ENCODE measurements around the gene PCAT6.
"Not testable (repeated sequence)": the region's sequence is repeated elsewhere in the genome, so short reads cannot be mapped to it uniquely, and the experiment has no call there.

Gene PCAT6

DNA sequence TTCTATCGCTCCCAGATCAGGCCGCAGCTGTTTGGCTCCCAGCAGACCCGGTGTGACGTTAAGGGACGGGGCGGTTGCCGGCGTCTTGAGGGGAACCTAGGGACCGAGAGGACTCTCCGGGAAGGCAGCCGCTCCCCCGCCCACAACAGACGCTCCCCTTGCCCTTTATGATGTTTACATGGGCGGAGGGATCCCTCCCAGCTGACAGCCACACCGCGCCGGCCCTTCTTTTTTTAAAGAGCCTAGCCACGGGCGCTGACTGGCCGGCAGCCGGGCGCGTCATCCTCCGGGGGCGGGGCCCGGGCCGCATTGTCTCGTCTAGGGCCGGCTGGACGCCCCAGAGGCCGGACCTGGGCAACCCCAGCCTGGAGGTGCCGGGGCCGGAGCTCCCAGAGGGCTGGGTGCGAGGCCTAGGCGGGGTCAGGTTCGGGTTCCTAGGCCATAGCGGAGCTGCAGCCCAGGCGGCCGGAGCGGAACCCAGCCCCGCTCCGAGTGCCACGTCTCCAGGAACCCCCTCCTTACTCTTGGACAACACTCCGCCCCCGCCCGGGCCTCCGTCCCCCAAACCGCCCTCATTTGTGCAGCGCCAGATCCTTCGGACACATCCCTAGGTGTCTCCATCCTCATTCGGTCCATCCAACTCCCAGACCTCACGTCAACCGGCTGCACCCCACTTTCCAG lies at the start of gene PCAT6:
PCAT6 (plus strand) TSS at position 340 of the 681 bp plus-strand sequence.
- DNase-seq = peak; percentile 97

DNA sequence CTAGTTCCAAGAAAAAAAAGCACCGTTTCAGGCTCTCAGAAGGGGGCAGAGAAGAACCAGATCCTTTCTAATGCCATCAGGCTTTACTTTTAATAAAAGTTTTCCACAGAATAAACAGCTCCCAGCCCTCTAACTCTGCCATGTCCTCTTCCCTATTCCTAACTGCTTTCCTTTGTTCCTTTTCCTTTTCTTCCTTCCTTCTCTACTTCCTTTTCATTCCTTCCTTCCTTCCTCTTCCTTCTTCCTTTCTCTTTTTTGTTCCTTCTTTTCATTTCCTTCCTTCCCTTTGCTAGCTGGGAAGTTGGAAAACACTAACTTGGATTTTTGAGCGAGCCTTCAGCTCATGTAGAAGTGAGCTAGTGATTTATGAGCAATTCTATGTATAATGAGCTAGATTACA lies 48.7 kb upstream of the PCAT6 start:
- no peak for DNase-seq

DNA sequence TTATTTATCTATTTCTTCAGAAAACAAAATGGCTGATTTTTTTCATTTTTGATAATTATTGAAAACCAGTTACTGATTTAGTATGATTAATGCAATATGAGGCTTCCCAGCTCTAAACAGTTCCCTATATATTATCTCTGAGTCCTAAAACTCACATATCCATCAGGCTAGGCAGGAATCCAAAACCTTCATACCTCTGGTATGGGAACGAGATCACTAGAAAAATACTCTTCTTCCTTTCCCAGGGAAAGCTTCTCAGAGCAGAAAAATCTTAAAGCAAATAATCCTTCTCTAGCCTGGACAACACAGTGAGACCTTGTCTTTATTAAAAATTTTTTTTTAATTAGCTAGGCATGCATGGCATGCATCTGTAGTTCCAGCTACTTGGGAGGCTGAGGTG lies 45.0 kb upstream of the PCAT6 start:
- DNase-seq = peak; percentile 59

DNA sequence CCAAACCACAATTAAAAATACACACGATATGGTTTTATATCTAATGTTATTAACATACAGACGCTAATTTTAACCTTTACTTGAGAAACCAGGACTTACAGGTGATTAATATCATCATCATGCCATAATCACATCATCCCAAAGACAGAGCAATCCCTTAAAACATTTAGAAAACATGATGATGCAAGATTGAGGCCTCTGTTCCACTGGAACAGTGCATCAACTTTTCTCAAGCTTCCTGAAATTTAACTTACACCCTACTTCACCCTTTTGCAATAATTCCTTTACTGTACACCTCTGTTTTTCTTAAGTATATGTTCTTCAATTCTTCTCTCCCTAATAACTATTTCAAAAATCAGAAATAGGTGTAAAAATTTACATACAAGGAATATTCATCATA lies 40.6 kb upstream of the PCAT6 start:
- DNase-seq = no peak

DNA sequence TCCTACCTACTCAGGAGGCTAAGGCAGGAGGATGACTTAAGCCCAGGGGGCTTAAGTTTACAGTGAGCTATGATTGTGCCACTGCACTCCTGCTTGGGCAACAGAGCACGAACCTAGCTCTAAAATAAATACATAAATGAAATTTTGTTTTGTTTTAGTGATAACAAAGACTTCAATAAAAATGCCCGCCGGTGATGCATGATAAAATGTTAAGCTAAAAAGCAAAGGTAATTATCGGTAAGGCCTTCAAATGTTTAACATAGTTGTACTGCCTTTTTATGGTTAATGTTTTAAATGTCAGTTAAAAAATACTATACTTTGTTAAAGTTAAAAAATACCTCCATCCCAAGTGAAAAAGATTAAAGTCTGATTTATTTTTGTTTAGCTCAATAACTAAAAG lies 29.6 kb upstream of the PCAT6 start:
- no peak for DNase-seq

DNA sequence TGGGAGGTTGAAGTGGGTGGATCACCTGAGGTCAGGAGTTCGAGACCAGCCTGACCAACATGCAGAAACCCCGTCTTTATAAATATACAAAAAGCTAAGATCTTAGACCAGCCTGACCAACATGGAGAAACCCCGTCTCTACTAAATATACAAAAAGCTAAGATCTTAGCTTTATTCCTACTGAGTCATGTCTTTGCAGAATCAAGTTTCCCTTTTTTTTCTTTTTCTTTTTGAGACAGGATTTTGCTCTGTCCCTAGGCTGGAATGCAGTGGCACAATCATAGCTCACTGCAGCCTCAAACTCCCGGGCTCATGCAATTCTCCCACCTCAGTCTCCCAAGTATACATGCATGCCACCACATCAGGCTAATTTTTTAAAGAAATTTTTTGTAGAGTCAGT lies 23.9 kb upstream of the PCAT6 start:
- no peak for DNase-seq

DNA sequence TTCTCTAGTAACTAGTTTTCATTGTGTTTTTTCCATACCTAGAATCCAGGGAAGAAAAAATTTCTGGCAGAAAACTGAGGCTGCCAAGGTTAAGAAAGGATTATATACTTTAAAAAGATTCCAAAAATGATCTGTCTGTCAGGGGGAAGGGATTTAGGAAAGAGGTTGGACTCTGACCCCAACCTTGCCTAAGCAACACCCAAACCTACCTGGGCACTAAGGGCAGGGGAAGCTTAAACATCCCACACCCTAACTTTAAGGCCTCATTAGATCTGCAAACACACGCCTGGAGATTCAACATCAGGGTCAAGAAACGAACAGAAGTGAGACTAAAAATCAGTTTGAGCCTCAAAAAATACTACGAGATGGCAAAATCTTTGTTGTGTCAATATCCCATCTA lies 22.0 kb upstream of the PCAT6 start:
- DNase-seq = no peak

DNA sequence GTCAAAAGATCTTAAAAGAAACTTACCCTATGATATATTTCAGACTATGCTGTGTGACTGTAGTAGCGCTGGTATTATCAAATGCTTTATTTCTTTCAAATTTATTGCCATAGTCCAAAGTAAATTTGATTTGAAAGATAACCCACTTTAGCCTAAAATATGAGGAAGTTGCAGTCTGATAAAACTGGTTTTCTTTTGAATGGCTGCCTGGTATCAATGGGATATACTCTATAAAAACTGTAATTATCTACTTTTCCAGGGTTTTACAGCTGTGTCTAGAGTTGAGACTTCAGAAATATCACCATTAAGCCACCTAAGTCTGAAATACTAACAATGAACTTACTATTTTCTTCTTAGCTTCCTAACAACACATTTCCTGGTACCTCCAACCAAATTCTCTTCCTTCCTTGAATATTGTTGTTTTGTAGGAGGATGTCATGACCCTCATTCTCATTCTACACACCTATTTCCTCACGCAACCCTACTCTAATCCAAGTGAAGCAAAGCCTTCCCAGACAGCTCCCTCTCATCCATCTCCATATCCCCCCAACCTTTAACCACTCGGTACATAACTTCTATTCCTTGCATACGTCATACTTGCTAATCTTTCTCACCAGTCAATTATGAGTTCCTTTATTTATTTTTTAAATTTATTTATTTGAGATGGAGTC lies 19.5 kb upstream of the PCAT6 start:
- DNase-seq = no peak

DNA sequence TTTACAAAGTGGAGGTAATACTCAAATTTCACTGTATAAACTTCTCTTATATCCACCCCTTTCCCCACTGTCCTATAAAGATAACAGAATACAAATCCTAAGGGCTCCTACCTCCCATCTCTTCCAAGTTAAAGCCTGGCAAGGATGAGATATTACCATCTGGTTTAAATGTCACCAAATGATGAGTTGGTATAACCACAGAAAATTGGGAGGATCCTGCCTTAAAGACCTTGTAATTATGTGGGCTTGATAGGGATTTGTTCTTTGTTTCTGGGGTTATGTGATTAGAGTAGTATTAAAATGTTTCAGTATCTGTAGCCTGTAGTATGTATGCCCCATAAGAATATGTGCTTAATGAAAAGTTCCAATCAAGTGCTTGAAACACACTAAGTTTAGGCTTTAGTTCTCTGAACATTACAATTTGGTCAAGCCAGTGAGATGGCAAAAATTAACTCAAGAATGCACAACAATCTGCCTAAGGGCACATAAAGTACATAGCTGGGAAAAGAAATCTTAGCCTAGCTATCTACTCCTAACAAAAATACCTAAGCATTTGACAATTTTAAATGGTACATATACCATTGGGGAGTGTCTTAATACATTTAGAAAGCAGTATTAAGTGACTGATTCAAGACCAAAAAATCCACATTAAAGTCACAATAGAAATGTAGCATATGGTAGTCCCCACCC lies 16.6 kb upstream of the PCAT6 start:
- DNase-seq = no peak

DNA sequence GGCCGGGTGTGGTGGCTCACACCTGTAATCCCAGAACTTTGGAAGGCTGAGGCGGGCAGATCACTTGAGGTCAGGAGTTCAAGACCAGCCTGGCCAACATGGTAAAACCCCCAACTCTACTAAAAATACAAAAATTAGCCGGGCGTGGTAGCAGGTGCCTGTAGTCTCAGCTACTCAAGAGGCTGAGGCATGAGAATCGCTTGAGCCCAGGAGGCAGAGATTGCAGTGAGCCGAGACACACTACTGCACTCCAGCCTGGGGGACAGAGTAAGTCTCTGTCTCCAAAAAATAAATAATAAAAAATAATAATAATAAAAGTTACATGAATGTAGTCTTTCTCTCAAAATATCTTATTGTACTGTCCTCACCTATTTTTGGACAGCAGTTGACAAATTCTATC lies 15.8 kb upstream of the PCAT6 start:
- not testable (repeated sequence) for DNase-seq

DNA sequence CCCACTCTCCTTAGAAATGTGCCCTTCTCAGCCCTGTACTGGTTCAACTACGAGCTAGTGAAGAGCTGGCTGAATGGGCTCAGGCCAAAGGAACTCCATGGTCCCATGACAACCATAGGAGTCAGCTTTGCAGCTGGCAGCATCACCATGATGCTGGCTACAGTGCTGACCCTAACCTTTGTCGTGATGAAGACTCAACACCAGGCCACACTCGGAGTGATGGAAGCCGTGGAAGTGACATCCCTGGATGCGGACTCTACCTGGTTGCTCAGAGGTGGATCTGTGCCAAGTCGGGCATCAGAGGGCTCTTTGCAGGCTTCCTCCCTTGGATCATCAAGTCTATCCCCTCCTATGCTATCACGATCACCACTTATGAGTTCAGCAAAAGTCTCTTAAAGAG lies 14.1 kb upstream of the PCAT6 start:
- no peak for DNase-seq

DNA sequence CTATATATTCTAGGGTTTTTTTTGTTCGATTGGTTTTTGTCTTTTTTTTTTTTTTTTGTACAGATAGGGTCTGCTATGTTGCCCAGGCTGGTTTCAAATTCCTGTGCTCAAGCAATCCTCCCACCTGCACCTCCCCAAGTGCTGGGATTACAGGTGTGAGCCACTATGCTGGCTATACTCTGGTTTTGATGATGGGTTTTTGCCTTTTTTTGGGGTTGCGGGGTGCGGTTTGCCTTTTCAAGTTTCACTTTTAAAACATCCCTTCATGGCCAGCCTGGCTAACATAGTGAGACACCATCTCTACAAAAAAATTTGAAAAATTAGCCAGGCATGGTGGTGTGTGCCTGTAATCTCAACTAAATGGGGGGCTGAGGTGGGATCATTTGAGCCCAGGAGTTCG lies 12.5 kb upstream of the PCAT6 start:
- no peak for DNase-seq

DNA sequence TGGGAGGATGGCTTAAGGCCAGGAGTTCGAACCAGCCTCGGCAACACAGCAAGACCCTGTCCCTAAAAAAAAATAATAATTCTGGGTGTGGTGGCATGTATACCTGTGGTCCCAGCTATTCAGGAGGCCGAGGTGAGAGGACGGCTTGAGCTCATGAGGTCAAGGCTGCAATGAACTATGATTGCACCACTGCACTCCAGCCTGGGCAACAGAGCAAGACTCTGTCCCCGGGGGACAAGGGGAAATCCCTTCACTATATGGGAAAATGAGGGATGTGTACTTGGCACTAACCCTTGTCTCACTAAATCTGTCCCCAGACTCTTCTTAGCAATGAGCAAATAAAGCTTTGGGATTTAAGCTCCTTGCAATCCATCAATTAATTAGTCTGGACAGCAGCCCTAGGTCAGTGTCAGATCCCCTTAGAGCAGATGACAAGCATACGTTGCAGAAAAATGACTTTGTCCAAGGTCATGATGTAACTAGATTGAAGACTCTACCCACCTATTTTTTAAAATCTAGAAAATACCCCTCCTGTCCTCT lies 11.9 kb upstream of the PCAT6 start:
- no peak for DNase-seq

DNA sequence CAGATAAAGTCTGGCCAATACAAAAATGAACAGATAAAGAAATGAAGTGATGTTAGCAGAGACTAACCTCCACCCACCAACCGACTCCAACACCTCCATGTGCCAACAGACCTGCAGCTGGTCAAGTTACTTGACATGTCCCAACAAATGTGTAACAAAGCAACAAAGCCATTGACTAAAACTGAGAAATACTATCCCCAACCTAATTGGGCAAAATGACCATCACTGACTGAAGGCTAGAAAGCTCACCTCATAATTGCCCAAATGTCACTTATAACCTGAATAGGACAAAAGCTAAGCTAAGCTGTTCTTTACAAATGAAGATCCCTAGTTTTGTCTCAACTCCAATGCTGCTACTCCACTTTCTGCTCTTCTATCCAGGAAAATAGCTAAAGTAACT lies 10.0 kb upstream of the PCAT6 start:
- no peak for DNase-seq

DNA sequence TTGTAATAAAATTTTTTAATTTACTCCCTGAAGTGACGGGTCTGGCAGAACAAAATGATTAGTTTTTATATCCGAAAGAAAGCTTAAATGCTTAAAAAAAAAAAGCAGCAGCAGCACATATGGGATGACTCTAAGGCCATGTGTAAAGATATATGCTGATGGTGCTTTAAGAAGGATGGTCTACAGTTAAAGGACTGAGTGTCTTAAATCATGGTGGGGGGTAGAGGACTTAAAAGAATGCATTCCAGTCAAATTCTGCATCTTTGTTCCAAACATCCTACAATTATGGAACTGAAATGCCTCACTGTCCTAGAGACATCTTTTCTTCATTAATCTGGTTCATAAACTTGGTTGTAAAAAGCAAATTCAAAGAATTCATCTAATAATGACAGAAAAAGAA lies 9.6 kb upstream of the PCAT6 start:
- peak; percentile 55 for DNase-seq

DNA sequence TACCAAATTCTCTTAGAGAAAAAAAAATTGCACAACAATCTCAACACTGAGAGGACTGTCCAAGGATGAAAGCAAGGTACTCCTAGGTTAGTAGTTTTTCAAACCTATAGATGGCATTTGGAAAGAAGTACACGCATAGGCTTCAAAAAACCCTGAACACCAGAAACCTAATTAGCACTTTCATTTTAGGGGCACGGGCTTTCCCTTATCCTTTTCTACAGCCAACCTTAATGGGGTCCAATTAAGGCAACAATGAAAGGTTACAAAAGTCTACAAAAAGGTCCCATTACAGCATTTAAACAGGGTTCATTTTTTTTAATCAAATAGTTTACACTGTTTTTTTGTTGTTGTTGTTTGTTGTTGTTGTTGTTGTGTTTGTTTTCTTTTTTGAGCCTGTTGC lies 8.7 kb upstream of the PCAT6 start:
- no peak for DNase-seq

DNA sequence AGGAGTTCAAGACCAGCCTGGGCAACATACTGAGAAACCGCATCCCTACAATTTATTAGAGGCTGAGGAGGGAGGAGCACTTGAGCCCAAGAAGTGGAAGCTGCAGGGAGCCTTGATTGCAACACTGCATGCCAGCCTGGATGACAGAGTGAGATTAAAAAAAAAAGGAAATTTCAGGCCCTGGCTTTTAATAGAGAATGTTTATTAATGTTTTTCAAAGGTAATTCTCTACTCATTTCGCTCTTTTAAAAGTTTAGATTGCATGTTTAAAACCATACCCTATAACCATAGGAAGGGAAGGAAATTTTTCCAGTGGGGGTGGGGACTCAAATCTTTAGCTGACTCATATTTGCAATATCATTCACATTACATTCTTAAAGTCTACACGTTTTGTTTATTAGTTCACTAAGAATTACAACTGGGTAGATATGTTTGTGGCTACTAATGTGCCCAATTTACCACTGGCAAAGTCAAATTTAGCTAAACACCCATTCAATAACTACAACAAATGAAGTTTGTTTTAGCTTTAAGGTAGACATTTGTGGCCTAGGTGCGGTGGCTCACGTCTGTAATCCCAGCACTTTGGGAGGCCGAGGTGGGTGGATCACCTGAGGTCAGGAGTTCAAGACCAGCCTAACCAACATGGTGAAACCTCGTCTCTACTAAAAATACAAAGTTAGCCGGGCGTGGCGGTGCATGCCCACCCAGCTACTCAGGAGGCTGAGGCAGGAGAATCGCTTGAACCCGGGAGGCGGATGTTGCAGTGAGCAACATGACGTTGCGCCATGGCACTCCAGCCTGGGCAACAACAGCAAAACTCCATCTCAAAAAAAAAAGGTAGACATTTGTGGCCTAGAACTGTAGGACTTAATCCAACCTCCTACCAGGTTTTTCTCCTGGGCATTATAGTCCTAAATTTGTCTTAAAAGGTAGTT lies 7.5 kb upstream of the PCAT6 start:
- DNase-seq = peak; percentile 42

DNA sequence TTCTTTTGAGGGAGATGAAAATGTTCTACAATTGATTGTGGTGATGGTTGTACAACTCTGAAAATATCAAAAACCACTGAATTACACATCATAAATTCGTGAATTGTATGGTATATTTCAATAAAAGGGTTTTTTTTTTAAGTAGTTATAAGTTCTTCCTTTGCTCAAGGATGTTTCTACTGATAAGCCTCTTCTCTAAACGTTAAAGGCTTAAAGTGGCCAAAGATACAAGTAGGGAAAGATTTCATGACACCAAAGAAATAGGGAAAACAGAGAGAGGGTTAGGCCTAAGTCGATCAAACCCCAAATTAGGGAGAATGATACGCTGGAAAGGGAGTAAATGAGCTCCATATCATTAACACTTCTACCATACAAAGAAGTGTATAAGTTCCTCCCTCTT lies 6.6 kb upstream of the PCAT6 start:
- DNase-seq = no peak

DNA sequence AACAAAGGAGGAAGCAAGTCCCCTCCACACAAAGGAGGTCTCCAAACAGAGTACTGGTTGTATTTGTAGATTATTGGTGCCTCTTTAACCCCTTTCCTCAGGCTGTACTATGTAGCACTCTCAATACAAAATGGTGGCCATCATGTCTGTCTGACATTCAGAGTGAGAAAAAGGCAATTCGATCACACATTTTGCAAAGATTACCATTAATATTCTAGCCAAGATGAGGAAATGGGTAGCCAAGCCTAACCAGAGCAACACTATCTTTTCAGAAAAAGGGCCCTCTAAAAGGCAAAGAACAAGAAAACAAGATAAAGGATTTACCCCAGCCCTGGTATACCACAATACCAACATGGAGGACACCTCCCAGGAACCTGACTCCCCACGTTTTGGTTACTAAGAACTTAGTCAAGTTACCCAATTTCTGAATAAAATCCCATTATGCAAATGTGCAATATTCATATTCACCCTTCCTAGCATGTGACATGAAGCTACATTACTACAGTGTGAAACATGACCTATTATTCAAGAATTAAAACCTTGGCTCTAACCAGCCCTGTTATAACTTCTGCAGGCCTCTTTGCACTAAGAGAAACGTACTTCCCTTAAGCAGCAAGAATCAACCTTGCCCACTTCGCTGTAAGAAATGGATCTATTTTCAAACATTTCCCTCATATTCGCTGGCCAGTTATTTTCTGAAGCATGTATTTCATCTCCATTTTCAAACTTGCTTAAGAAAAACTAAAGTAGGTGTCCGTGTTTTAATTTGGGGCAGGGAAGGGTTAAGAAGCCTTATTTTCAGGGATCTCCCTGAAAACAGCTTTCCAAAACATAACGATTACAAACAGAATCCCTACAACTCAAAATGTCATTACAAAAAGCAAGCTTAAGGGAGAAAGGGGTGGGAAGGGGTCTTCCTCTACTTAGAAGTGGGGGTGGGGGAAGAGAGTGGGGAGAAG lies 4.6 kb upstream of the PCAT6 start:
- no peak for DNase-seq

DNA sequence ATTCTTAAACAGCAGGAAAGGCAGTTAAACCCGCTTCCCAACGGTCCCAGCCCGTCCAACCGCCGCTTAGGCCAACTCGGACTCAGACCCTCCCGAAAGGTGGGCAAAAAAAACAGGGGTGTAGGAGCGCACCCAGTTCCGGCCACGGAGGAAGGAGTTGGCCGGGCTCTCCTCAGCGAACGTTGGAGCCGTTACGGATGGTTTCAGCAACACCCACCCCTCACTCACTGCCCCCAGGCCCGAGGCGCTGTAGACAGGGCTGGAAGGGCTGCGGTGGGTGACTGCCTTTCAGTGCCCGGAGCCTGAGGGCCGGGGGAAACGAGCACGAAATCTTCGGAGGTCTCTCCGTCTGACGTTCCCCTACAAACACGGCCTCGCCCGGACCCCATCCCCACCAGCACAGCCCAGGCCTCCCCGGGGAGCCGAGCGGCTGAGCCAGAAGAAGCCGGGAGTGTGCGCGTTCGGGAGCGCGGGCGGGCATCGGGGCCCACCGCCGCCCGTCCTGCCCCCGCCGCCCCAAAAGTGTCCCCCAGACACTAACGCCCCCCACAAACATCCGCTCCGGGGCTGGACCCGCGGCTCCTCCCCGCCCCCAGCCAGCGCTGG lies 3.8 kb upstream of the PCAT6 start:
- no peak for DNase-seq

DNA sequence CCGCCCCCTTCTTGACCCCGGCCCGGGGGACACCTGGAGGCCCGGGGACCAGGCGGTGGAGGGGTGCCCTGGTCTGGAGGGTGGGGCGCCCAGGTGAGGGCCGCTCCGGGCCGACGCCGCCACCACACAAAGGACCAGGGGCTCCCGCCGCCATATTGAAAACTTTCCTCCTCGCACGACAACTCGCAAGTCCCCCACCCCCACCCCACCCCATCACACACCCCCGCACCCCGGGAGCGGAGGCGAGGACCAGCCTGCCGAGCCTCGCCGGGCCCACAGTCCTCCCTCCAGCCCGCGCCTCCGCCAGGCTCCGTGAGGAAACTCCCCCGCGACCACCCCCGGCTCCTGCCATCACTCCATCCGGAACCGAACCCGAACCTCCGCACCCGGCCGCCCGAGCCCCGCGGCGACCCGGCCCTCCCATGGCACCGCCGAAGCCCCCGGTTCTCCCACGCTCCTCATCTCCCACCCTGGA lies 3.3 kb upstream of the PCAT6 start:
- DNase-seq = peak; percentile 40

Data from fibroblast of upper back skin (primary cell).